ENCODE results near the gene CDH23. TPM values are rescaled to one million over a fixed set of nuclear protein-coding genes. Genes with fewer than 3 reads are reported as not detected.

Gene CDH23
- total RNA-seq, 2 donors from 2014 or later, result 3.9 to 4.4 TPM

DNA sequence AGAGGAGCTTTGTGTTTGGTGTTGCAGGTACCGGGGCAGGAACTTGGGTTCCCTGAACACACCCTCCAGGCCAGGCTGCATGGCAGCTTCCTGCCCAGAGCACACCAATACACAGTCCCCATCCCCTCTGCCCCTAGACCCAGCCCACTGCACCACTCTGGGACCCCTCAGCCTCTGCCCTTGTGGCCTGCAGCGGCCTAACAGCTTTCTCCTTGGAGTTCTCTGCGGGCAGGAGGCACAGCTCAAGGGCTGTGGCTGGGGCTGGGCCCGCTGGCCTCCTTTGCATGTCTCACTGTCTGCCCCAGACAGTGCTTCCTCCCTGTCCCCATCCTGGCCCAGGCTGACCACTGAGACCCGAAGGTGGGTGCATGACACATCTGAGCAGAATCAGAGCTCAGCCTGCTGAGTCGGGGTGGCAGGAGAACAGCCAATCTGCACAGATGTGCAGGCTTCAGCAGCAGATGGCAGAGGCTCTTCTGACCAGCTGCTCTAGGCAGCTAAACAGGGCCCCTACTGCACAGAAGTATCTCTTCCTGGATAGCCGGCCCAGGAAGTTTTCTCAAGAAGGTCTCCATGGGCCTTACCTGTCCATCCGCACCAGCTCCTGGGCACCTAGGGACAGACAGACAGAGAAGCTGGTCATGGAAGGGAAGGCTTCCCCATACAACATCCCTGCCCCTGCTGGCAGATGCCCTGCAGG, 355.8 kb downstream of the CDH23 start:
- no peaks in the 10 kb centered on the region for H3K27me3 ChIP-seq
- no peak overlapping the region for H3K27ac ChIP-seq
- TF ChIP-seq, protein P1, sequence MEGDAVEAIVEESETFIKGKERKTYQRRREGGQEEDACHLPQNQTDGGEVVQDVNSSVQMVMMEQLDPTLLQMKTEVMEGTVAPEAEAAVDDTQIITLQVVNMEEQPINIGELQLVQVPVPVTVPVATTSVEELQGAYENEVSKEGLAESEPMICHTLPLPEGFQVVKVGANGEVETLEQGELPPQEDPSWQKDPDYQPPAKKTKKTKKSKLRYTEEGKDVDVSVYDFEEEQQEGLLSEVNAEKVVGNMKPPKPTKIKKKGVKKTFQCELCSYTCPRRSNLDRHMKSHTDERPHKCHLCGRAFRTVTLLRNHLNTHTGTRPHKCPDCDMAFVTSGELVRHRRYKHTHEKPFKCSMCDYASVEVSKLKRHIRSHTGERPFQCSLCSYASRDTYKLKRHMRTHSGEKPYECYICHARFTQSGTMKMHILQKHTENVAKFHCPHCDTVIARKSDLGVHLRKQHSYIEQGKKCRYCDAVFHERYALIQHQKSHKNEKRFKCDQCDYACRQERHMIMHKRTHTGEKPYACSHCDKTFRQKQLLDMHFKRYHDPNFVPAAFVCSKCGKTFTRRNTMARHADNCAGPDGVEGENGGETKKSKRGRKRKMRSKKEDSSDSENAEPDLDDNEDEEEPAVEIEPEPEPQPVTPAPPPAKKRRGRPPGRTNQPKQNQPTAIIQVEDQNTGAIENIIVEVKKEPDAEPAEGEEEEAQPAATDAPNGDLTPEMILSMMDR (IDR thresholded peaks at IDR 0.05), result no peak
- DNase-seq (ENCODE audit: low spot score), result no peak
- no peaks in the 10 kb centered on the region for H3K9me3 ChIP-seq
- H3K4me3 ChIP-seq, result no peak overlapping the region
- H3K36me3 ChIP-seq, result peaks cover 33% of the 10 kb centered on the region
- peaks cover 0 to 80% of the 10 kb centered on the region in 2 donors for H3K4me1 ChIP-seq

DNA sequence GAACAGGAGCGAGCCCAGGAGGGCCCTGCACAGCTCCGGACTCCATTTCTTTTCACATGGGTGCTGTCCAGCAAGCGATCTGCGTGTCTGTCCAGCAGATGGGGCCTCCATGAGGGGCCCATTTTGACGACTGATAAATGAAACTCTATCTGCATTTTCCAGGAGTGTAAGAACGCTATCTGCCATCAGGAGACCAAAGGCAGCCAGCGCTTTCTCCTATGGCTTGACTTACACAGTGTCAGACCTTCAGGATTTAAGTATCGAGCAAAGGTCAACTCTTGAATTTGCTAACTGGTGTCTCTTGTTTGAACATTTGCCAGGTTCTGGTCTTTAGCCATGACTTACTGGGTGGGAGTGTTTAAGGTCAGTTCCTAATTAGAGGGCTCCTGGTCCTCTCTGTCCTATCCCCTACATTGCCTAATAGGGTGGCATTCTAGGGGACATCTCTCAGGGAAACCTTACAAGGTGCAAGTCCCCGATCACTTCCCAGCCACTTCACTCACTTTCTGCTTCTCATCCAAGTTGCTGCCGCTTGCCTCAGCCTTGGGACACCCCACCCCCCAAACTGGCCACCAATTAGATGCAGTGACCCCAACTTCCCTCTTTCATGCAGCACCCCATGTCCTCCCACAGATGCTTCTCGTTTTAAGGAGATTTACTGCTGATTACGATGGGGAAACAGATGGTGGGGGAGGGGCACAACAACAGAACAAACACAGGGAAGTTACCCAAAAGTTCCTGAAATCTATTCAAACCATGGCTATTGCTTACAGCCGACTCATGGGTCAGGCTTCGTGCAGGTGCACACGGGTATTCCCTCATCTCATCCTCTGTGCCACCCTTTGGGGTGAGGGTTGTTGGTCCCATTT, 356.6 kb downstream of the CDH23 start:
- DNase-seq (ENCODE audit: low spot score), result peak; percentile 79
- peak overlapping the region in 1 of 2 donors; percentile 40 for H3K27ac ChIP-seq
- no peaks in the 10 kb centered on the region for H3K27me3 ChIP-seq
- peaks cover 0 to 80% of the 10 kb centered on the region in 2 donors for H3K4me1 ChIP-seq
- peaks cover 36% of the 10 kb centered on the region for H3K36me3 ChIP-seq
- TF ChIP-seq, protein P1 (IDR thresholded peaks at IDR 0.05), result no peak
- H3K9me3 ChIP-seq, result no peaks in the 10 kb centered on the region
- H3K4me3 ChIP-seq, result no peak overlapping the region

DNA sequence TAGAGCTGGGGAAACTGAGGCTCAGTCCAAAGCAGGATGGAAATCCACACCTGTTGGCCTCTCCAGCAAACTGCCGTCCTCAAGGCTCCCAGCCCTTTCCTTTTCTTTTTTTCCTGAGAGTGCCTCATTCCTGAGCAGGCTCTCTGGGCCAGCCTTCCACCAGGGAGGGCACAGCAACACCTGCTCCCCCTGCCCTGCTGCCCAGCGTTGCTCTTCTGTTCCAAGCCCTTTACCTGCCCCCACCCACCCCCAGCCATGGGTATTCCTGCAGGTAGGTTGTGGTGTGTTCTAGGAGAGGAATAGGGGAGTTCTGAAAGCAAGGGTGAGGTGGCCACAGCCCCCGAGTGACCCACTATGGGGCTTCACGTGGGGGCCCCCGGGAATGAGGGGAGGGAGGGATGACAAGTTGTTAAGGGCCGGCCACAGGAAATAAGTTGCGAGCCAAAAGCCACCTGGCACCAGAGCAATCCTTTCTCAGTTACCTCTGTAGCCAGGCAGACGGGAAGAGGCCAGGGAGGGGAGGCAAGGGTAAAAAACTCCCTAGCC, 357.3 kb downstream of the CDH23 start:
- peak overlapping the region; percentile 36 to 40 for H3K27ac ChIP-seq
- H3K27me3 ChIP-seq, result no peaks in the 10 kb centered on the region
- TF ChIP-seq, protein P1 (IDR thresholded peaks at IDR 0.05), result no peak
- no peak overlapping the region for H3K4me3 ChIP-seq
- no peaks in the 10 kb centered on the region for H3K9me3 ChIP-seq
- H3K4me1 ChIP-seq, result peaks cover 0 to 74% of the 10 kb centered on the region in 2 donors
- no peak for DNase-seq (ENCODE audit: low spot score)
- peaks cover 38% of the 10 kb centered on the region for H3K36me3 ChIP-seq

DNA sequence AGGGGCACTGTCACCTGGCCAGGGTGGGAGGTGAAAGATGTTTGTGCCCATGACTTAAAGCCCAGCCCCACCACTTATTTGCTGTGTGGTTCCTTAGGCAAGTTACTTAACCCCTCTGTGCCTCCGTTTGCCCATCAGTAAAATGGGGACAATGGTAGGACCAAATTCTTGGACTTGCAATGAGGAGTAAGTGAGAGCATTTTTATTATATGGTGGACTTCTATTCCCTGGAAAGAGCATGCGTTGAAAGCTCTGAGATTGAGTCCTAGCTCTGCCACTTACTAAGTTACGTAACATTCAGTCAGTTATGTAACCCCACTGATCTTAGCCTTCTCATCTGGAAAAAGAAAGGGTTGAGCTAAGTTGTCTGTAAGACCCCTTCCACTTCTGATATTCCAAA, 357.8 kb downstream of the CDH23 start:
- no peaks in the 10 kb centered on the region for H3K27me3 ChIP-seq
- peak overlapping the region in 1 of 2 donors; percentile 40 for H3K27ac ChIP-seq
- peaks cover 0 to 69% of the 10 kb centered on the region in 2 donors for H3K4me1 ChIP-seq
- TF ChIP-seq, protein P1 (IDR thresholded peaks at IDR 0.05), result no peak
- H3K9me3 ChIP-seq, result no peaks in the 10 kb centered on the region
- no peak for DNase-seq (ENCODE audit: low spot score)
- H3K36me3 ChIP-seq, result peaks cover 38% of the 10 kb centered on the region
- H3K4me3 ChIP-seq, result no peak overlapping the region

DNA sequence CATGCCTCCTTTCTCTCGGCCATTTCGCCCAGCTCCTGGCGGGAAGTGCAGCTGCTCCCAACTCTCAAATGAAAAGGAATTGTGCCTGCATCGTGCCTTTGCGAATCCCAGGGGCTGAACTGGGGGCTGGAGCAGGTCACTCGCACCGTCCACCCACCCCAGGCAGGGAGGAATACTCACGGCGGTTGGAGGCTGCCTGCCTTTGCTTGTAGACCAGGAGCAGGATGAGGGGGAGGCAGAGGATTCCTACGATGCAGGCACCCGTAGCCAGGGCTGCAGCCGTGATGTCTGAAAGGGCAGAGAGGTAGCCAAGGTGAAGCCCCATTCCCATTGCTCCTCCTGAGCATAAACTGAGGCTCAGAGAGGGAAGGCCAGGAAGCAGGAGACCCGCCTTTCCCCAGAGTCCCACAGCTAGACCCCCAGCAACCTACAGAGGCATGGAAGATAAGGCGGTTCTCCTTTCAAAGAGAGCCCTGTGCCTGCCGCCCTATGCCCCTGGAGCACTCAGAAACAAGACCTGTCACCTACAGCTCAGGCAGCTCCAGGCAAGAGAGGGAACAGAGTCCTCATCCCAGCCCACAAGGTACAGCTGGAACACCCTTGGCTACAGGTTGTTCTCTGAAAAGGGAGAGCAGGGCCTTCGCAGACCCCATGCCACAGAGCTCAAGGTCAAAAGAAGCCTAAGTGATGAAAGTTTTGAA, 358.6 kb downstream of the CDH23 start:
- Histone ChIP-seq H3K4me3 (no peak overlapping the region), H3K4me1 (peaks cover 0 to 62% of the 10 kb centered on the region in 2 donors), H3K9me3 (no peaks in the 10 kb centered on the region), H3K36me3 (peaks cover 39% of the 10 kb centered on the region), H3K27me3 (no peaks in the 10 kb centered on the region), H3K27ac (no peak overlapping the region)
- TF ChIP-seq, protein P1 (IDR thresholded peaks at IDR 0.05), result no peak
- DNase-seq (ENCODE audit: low spot score), result no peak

Measured in right atrium auricular region (tissue), 2 donors.